Measurements from ENCODE around the gene CISD1.
A peak's percentile ranks its signal among the peaks of the same experiment; 100 is the strongest.

CISD1 gene

DNA sequence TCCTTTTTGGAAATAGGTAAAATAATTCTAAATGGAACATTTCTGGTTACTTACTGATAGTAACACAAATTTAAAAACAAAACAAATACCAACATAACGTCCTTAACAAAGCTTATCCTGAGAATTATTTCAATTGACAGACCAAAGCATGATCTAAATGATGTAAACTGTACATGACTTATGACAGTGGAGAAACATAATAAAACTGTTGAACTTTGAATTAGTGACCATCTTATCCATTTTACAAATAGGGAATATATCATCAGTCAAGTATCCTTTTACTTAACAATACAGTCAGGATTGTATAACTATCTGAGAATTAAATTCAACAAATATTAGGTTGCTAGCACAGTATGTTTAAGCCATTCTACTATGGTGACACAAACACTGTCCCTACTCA lies 3.7 kb upstream of the CISD1 start:
- DNase-seq (ENCODE audit: low read depth in 3 of 3): no peak

DNA sequence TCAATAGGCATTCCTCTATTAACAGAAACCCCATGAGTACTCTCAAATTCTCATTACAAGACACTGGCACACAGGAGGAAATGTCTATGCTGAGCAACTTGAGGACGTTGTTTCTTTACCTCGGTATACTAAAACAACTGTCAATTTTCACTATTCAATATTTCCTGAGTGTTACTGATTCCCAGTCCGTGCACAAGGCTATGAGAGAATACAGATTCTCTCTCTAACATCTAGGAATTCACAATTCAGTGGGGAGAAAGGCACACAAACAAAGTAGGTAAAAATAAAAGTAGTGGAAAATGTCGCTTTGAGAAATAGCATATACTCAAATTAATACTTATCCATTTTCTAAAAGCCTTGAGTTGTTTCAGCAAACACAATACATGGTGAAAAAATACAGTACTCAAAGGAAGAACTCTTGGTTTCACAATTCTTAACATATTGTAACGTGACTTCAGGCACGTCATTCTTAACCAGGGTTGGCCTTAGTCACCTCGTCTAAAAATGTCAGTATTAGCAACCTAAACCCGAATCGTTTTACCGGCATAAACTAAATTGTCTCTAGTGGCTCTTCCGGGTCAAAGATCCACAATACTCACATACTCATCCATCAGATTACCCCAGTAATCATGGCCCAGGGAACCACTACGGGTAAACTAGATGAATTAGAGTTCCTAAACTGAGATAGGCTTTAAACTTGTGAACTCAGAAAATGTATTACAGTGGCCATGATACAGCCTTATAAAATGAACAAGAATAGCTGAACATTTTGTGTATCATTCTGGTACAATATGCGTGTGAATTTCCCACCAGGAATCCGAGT lies 2.7 kb upstream of the CISD1 start:
- DNase-seq (ENCODE audit: low read depth in 3 of 3): no peak

DNA sequence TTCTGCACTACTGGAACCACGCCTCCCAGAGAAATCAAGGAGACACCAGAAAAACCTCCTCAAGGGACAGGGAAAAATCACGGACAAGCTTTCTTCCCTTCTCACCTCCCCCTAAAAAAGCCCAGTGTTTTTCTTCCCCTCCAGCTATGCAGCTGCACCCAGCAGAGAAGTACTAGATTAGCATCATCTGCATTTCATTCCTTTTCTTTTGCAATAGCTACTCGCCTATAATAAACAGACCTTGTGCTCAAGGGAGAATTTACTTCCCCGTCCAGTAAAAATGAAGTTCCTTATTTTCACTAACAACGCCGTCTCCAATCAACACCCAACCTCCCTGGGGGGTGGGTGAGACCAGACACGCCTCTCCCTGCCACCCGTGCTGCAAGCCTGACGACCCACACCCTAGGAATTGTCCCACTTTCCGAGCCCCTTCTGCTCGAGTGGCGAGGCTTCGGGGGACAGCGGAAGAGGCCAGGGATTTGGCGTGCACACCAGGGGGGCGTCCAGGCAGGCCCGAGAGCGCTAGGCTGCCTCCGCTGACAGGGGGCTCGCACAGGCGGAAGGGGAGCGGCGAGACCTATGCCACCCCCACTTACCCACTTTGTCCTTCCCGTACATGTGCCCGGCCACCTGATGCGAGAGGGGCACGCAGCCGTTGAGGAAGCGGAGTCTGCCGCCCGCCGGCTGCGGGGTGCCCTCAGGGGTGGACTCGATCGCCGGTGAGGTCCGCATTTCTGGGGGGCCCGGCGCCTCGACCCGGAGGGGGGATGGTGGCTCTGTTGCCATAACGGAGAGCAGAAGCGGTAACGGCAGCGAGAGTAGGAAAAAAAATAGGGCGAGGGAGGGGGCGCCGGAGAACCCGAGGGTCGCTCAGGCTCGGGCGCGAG lies 1.9 kb upstream of the CISD1 start:
- DNase-seq (ENCODE audit: low read depth in 3 of 3): peak in 1 of 3 experiments; percentile 21

DNA sequence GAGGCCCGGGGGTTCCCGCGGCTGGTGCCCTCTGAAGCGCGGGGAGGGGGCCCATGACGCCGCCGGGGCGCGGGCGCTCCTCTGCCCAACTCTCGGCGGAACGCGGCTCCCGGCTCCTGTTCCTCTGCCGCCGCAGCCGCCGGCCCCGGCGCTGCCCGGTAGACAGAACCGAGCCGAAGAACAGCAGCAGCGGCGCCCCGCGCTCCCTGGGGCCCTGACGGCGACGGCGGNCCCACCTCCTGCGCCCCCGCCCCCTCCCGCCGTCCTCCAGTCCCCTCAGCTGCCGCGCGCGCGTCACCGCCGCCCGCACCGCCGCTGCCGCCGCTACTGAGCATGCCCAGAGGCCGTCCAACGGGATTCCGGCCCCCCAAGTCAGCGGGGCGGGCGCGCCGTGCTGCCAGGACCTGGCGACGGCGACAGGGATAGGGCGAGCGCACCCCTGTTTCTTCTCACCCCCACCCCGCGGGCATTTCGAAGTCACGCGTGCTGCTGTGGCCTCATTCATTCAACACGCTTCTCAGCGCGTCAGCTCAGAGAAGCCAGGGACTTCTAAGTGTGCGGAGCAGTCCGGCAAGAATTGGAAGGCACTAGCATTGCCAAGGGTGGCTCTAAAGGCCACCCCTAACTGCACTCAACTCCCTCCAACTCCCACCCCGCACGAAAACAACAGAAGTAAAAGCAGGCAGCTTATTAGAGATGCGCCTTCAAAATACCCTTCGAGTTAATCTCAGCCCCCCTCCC lies 1.1 kb upstream of the CISD1 start, which contains the start of gene IPMK:
IPMK (minus strand) TSS at position 182 of the 741 bp plus-strand sequence. CDS start 283 bp downstream, outside the sequence.
- peak; percentile 84 to 93 (median 91) for DNase-seq (ENCODE audit: low read depth in 3 of 3)

DNA sequence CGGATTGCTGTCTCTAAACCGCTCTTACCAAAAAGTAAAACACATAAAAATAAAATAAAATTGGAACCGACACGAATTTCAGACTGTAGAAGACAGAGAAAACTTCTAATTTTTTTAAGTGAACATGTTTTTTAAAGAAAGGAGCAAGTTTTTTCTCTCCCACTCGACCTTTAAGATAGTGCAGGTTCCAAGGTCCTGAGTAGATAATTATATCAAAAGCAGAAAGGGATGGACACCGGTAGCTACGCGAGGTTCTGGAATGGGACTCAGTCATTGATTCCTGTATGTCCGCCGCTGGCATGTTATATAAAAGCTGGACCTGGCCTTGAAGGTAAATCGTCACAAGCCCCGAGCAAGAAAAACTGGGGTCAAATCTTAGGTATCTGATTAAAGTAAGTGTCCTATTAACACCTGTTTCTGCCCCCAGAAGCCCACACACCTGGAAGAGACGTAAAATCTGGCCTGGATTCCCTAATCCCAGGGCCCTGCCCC lies 462 bp upstream of the CISD1 start:
- no peak for DNase-seq (ENCODE audit: low read depth in 3 of 3)

DNA sequence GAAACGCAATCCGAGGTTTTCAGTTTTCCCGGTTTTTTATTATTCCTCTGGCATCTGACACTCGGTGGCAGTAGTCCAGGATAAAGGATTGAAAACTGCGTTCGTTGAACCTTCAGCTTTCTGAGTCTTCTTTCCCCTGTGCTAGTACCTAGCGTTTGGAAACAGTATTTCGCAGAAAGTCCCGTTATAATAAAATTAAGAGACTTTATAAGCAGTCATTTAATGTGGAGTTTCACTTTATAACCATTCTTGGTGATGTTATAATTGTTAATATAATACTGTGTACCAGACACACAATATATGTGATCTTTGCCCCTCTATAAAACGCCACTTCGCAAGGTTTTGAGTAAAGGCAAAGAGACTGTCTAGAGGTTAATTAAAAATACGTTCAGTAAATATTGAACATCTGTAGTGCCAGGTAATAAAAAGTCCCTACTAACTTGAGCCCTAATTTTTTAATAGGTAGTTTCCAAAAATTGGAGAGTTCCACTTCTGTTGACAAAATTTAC lies 874 bp downstream of the CISD1 start:
- DNase-seq (ENCODE audit: low read depth in 3 of 3): no peak

DNA sequence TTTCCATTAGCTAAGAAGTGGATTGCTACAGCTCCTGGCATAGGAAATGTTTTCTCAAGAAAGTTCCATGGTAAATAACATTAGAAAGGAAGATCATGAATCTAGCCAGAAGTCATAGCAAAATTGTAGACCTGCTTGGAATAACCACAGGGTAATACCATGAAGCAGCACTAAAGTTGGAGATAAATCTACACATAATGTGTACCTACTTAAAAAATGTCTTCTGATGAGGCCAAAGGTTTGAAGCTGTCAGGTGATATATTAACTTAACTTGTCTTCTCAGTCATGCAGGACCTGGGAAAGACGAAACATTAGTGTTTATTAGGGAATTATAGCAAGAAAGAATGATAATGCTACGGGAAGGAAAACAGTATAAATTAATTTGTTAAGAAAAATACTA lies 6.3 kb downstream of the CISD1 start:
- no peak for DNase-seq (ENCODE audit: low read depth in 3 of 3)

DNA sequence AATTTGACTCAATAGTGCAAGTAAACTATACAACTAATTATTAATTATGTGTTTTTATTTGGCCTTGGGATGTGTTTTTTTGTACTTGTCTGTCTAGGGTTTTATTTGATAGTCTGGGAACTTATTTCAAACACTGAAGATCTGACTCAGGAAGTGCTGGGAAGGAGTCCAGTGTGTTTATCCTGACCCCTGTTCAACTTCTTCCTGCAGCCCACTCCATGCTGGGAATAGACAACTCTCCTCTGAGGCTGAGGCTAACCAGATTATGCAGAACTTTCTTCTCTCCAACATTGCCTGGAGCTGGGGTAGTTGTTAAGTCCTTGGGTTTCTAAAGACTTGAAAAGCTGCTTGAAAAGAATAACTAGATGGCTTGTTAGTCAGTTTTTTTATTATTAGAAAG lies 6.9 kb downstream of the CISD1 start:
- no peak for DNase-seq (ENCODE audit: low read depth in 3 of 3)

DNA sequence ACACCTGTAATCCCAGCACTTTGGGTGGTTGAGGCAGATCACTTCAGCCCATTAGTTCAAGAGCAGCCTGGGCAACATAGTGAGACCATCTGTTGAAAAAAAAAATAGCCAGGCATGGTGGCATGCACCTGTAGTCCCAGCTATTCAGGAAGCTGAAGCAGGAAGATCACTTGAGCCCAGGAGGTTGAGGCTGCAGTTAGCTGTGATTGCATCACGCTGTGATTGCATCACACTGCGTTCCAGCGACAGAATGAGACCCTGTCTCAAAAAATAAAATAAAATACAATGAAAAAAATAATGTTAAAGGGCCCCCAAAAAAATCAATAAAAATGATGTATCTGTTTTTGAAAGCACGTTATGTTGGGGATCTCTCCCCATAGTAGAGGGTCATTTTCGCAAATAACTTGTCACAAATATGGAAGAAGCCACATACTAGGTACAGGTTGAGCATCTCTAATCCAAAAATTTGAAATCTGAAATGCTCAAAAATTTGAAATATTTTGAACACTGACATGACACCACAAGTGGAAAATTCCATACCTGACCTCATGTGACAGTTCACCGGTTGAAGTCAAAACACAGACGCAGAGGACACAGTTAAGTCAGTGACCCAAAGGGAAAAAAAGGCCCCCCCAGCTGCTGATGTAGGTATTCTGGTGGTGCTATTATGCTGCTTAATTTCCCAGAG lies 9.5 kb downstream of the CISD1 start:
- DNase-seq (ENCODE audit: low read depth in 3 of 3): no peak

DNA sequence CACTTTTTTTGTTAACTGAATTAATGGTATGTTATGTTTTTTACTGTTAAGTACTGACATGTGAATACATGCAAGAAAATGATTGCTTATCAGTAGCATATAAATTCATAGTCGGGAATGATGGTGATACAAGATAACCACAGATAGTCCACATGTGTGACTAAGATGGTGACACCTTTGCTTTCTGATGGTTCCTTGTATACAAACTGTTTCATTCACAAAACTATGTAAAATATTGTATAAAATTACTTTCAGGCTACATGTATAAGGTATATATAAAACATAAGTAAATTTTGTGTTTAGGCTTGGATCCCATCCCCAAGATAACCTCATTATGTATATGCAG lies 10.0 kb downstream of the CISD1 start:
- DNase-seq (ENCODE audit: low read depth in 3 of 3): no peak

DNA sequence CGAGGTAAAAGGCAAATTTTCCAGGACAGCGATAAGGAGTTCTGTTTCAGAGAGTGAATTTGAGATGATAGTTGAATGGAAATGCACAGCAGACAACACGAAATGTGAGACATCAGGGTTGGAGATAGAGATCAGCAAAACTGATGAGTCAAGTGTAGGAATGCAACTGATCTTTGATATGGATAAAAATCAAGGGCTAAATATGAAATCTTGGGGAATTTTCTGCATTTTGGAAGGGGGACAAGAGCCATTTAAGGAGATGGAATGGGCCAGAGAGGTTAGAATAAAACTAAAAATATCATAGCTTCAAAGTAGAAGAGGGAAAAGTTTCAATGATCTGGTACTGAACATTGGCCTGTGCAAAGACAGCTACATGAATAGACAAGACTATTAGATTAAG lies 11.5 kb downstream of the CISD1 start:
- no peak for DNase-seq (ENCODE audit: low read depth in 3 of 3)

DNA sequence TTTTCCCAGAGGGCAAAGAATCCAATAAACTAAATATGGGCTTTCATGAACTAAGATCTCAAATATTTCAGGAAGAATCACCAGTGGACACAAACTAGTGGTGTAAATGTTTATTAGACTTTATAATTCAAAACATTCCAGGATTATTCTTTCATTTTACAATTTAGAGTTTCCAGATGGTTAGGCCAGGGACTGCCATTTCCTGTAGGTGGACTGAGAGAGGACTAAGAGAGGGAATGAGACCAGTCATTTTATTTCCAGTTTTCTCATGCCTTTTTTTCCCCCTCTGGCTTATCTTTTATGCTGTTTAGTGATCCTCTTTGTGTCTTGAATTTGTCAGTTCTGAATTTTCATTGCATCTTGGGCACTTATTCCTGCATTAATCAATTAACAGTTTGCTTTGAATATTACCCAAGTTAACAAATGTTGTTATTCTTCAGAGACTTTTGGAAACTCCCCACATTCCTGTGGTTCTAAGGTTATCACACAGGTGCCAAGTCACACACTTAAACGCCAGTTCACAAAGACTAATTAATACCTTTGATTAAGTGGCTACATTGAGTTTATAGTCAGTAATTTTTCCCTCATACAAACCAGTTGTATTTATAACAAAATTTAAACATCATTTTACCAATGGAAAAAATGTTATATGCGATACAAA lies 12.3 kb downstream of the CISD1 start:
- DNase-seq (ENCODE audit: low read depth in 3 of 3): no peak

DNA sequence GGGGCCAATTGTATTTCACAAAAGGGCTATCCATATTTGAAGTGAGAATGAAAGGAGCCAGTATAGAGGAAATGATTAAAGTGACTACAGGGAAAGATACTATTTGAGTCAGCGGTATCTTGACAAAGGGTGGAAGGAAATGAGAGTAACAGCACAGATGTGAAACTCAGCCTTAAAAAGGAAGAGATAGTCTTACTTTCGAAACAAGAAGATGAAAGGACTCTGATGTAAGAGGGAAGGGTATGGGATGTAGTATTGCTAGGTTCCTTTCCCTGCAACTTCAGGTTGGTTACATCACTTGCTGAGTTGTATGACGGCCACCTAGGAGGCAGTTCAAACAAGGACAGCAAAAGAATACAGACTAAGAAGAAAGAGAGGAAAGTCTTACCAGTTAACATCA lies 13.7 kb downstream of the CISD1 start:
- no peak for DNase-seq (ENCODE audit: low read depth in 3 of 3)

DNA sequence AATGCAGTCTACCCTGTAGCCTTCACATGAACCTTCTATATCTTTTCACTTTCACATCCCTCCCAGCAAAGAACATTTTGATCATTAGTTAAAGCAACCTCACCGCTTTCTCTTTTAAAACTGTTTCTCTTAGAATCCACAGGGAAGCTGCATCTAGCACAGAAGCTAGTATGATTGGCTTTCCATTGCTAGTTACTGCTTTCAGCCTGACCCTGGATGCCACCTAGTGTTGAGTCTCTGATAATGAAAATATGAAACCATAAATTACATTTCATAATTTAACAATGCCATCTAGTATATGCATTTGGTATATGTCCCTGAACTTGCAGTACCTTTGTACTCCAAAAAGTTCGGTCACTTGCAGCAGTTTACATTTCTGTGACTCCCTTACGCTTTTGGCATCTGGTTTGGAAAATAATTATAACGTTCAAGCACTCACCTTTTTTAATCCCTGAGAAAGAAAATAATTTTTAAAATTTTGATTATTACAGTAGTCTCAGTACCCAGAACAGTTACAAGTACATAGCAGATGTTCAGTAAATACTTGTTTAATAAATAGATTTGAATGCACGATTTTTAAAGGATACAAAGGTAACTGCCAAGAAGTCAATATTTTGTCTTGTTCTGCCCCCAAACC lies 22.7 kb downstream of the CISD1 start:
- DNase-seq (ENCODE audit: low read depth in 3 of 3): no peak

DNA sequence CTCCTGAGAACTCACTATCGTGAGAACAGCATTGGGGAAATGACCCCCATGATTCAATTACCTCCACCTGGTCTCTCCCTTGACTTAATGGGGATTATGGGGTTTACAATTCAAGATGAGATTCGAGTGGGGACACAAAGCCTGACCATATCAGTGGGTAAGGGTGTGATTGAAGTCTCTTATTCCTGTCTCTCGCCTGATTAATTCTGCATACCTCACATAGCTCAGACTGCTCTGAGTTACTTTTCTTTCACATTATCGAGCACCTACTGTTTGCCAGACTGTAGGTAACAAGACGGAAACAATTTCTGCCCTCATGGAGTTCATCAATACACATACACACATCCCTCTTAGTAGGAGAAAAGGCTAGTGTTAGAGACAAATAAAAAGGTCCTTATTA lies 25.0 kb downstream of the CISD1 start:
- DNase-seq (ENCODE audit: low read depth in 3 of 3): no peak

DNA sequence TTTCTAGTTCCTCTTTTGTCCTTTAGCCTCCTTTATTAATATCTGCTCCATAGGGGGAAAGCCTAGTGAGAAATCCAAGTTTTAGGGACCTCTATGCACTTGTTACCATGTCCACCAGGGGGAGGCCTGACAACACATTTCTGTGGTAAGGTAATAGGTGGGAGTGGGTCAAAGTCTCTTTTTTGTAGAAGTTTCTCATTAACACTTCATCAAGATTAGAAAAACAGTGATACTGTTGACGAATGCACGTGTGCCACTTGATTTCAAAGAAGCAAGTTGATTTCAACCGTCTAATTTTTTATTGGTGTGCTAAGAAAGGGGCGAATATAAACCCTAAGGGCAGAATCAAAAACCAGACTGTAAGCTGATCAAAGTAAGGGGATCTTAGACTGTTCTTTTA lies 30.6 kb downstream of the CISD1 start:
- DNase-seq (ENCODE audit: low read depth in 3 of 3): peak; percentile 7 to 37 (median 18)

DNA sequence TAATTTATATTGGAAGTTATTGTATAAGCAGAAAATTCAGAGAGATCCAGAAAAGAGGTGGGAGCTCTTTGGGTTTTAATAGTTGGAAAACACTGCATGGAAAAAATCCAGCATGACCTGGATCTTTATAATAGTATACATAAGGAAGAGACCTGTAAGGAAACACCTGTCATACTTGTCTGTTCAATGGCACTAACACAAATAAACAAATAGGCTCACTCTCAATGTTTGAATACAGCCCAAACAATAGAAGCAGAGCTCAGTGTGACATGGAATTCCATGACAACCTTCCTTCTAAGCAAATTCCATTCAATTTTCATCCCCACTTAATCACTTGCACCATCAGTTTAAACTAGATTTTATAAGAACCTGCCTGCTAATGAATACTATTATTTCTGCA lies 31.7 kb downstream of the CISD1 start:
- no peak for DNase-seq (ENCODE audit: low read depth in 3 of 3)

DNA sequence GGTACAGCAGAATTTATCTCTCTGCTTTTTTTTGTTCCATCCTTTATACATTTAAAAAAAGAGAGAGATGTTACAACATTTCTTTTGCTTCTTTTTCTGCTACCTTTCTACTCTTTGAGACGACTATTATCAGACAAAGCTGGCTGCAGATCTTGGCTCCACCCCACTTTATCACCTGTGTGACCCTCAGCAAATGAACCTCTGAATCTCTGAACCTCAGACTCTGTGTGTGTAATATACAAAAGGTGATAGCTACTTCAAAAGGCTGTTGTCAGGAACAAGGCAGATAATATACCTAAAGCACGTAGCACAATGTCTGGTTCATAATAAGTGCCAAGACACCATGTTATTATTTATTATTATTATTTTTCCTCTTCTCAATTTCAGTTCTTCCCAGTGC lies 33.3 kb downstream of the CISD1 start:
- DNase-seq (ENCODE audit: low read depth in 3 of 3): no peak

DNA sequence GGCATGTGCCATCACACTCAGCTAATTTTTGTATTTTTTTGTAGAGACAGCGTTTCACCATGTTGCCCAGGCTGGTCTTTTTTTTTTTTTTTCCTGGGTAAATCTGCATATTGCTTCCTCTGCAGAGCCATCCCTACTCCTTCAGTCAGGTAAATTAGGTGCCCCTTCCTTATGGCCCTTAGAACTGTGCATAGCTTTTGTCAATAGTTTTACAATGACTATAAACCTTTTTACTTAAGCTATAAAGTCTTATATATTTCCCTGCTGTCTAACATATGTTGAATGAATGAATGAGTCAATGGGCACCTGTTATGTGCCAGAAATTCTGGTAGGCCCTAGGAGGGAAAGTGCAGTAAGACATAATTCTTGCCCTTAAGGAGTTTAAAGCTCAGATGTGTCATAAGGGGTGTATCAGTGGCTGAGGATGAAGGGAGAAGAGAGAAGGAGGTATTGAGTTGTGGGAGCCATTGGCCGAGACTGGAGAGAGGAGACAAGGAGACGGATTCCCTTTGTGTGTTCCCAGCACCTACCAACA lies 35.2 kb downstream of the CISD1 start:
- no peak for DNase-seq (ENCODE audit: low read depth in 3 of 3)

DNA sequence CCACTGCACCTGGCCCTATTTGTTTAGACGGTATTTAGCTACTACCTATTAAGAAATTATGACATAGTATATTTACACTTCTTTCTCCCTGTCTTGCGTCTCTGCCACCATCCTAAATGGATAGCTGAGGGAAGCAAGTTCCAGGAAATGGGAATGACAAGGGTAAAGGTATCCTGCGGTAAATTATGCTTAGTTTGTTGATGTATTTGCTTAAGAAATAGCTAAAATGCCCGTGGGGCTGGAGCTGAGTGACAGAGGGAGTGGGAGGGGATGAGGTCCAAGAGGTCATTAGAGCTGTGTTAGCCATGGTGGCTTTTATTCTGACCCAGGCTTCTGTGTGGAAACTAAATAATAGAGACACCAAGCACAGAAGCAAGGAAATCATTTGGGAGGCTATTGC lies 36.9 kb downstream of the CISD1 start:
- DNase-seq (ENCODE audit: low read depth in 3 of 3): no peak
